ENCODE data around the gene CIDEB. TPM values are rescaled to one million over a fixed set of nuclear protein-coding genes. Genes with fewer than 3 reads are reported as not detected.

The CIDEB gene
- total RNA-seq, 1 donor from 2014 or later, result 18.8 TPM

DNA sequence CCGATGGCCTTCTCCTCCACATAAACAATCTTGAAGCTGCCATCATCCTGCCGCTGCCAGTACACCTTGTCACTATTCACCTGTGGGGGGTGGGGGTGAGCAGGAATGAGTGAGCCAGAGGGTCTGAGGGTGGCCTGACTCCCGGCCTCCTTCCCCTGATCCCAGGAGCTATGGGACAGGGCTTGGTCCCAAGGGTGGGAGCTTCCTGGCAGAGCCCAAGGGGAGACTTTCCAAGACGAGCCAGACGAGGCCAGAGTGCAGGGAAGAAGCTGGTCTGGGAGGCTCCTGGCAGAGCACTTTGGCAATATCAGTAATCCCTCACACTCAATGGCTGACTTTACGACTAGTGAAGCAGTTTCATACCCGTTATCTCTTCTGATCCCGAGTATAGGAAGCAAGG is 52.3 kb downstream of the CIDEB start:
- intact Hi-C loops (cut with DNase I), result no loop called here

More for the DNA sequence above, 52.3 kb downstream of the CIDEB start:
- ATAC-seq (no peak), DNase-seq (no peak)
- Histone ChIP-seq H3K27me3 (no peaks in the 10 kb centered on the region), H3K4me3 (no peak overlapping the region), H3K36me3 (peaks cover 10% of the 10 kb centered on the region), H3K9me3 (no peaks in the 10 kb centered on the region), H3K27ac (no peak overlapping the region), H3K4me1 (peaks cover 5% of the 10 kb centered on the region)
- TF ChIP-seq, protein P1, sequence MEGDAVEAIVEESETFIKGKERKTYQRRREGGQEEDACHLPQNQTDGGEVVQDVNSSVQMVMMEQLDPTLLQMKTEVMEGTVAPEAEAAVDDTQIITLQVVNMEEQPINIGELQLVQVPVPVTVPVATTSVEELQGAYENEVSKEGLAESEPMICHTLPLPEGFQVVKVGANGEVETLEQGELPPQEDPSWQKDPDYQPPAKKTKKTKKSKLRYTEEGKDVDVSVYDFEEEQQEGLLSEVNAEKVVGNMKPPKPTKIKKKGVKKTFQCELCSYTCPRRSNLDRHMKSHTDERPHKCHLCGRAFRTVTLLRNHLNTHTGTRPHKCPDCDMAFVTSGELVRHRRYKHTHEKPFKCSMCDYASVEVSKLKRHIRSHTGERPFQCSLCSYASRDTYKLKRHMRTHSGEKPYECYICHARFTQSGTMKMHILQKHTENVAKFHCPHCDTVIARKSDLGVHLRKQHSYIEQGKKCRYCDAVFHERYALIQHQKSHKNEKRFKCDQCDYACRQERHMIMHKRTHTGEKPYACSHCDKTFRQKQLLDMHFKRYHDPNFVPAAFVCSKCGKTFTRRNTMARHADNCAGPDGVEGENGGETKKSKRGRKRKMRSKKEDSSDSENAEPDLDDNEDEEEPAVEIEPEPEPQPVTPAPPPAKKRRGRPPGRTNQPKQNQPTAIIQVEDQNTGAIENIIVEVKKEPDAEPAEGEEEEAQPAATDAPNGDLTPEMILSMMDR (IDR thresholded peaks at IDR 0.05), result no peak

Other genes starting within 250 kb of the CIDEB start
- gene CPNE6, start 236.4 kb downstream of the CIDEB start, total RNA-seq, result not detected
- gene PCK2, start 213.7 kb downstream of the CIDEB start, total RNA-seq, result 39.9 TPM
- gene DCAF11, start 193.2 kb downstream of the CIDEB start, total RNA-seq, result 57.8 TPM
- gene NRL, start 193.0 kb downstream of the CIDEB start, total RNA-seq, result 2.8 TPM
- 1.1 TPM for gene FITM1, start 177.3 kb downstream of the CIDEB start, total RNA-seq
- 171 TPM for gene PSME1, start 171.8 kb downstream of the CIDEB start, total RNA-seq
- gene EMC9, start 166.4 kb downstream of the CIDEB start, total RNA-seq, result 10.5 TPM
- gene PSME2, start 161.4 kb downstream of the CIDEB start, total RNA-seq, result 138 TPM
- gene RNF31, start 160.5 kb downstream of the CIDEB start, total RNA-seq, result 52.3 TPM
- gene IRF9, start 146.7 kb downstream of the CIDEB start, total RNA-seq, result 123 TPM
- 18.5 TPM for gene REC8, start 135.9 kb downstream of the CIDEB start, total RNA-seq
- gene IPO4, start 119.2 kb downstream of the CIDEB start, total RNA-seq, result 25.1 TPM
- gene TM9SF1, start 112.5 kb downstream of the CIDEB start, total RNA-seq, result 52.0 TPM
- not detected for gene TSSK4, start 102.3 kb downstream of the CIDEB start, total RNA-seq
- 48.0 TPM for gene CHMP4A, start 94.5 kb downstream of the CIDEB start, total RNA-seq
- 17.8 TPM for gene MDP1, start 91.9 kb downstream of the CIDEB start, total RNA-seq
- 142 TPM for gene NEDD8, start 75.6 kb downstream of the CIDEB start, total RNA-seq
- gene GMPR2, start 75.0 kb downstream of the CIDEB start, total RNA-seq, result 73.2 TPM
- 92.3 TPM for gene TINF2, start 65.4 kb downstream of the CIDEB start, total RNA-seq
- gene TGM1, start 44.8 kb downstream of the CIDEB start, total RNA-seq, result 12.3 TPM
- 50.3 TPM for gene RABGGTA, start 36.4 kb downstream of the CIDEB start, total RNA-seq
- gene DHRS1, start 8.2 kb downstream of the CIDEB start, total RNA-seq, result 28.0 TPM
- 21.4 TPM for gene NOP9, start 8.1 kb downstream of the CIDEB start, total RNA-seq
- 6.4 TPM for gene LTB4R2, start 2.2 kb upstream of the CIDEB start, total RNA-seq
- gene LTB4R, start 3.5 kb upstream of the CIDEB start, total RNA-seq, result 9.8 TPM
- gene ADCY4, start 27.1 kb upstream of the CIDEB start, total RNA-seq, result 54.5 TPM
- gene RIPK3, start 32.0 kb upstream of the CIDEB start, total RNA-seq, result 23.4 TPM
- gene NFATC4, start 60.2 kb upstream of the CIDEB start, total RNA-seq, result 42.5 TPM
- gene NYNRIN, start 91.0 kb upstream of the CIDEB start, total RNA-seq, result 16.6 TPM
- gene CBLN3, start 121.7 kb upstream of the CIDEB start, total RNA-seq, result 2.9 TPM
- 56.2 TPM for gene KHNYN, start 122.0 kb upstream of the CIDEB start, total RNA-seq
- gene SDR39U1, start 134.8 kb upstream of the CIDEB start, total RNA-seq, result 61.6 TPM
- 1.4 TPM for gene CMA1, start 200.3 kb upstream of the CIDEB start, total RNA-seq